ENCODE measurements around the gene NSG1.
"Not testable (repeated sequence)": the region's sequence is repeated elsewhere in the genome, so short reads cannot be mapped to it uniquely, and the experiment has no call there.

Gene NSG1

GRCh38 chr4:4386736-4387392 is at the start of gene NSG1:
Gene NSG1, plus strand, starts transcription at chr4:4387102. Its CDS starts 528 bp downstream, at chr4:4387630.
- DNase-seq, result no peak

GRCh38 chr4:4338210-4339001 is 48.5 kb upstream of the NSG1 start:
- DNase-seq, result no peak

GRCh38 chr4:4339504-4340085 is 47.3 kb upstream of the NSG1 start:
- DNase-seq, result no peak

GRCh38 chr4:4341861-4342650 is 44.8 kb upstream of the NSG1 start:
- DNase-seq, result no peak

- no peak for DNase-seq
Measured at GRCh38 chr4:4343038-4343437, 43.9 kb upstream of the NSG1 start.

GRCh38 chr4:4344915-4345527 is 41.9 kb upstream of the NSG1 start:
- DNase-seq, result no peak

- no peak for DNase-seq
Measured at GRCh38 chr4:4347585-4347984, 39.3 kb upstream of the NSG1 start.

- not testable (repeated sequence) for DNase-seq
Measured at GRCh38 chr4:4348585-4348984, 38.3 kb upstream of the NSG1 start.

- DNase-seq, result no peak
Measured at GRCh38 chr4:4349867-4350266, 37.0 kb upstream of the NSG1 start.

GRCh38 chr4:4350909-4351308 is 36.0 kb upstream of the NSG1 start:
- DNase-seq, result no peak

GRCh38 chr4:4355302-4355701 is 31.6 kb upstream of the NSG1 start:
- DNase-seq, result no peak

- no peak for DNase-seq
Measured at GRCh38 chr4:4356106-4357041, 30.5 kb upstream of the NSG1 start.

GRCh38 chr4:4358093-4358854 is 28.6 kb upstream of the NSG1 start:
- DNase-seq, result no peak

- no peak for DNase-seq
Measured at GRCh38 chr4:4361883-4362282, 25.0 kb upstream of the NSG1 start.

GRCh38 chr4:4362991-4363697 is 23.8 kb upstream of the NSG1 start:
- DNase-seq, result no peak

GRCh38 chr4:4364061-4364460 is 22.8 kb upstream of the NSG1 start:
- DNase-seq, result no peak

- no peak for DNase-seq
Measured at GRCh38 chr4:4364486-4365208, 22.3 kb upstream of the NSG1 start.

GRCh38 chr4:4368809-4369580 is 17.9 kb upstream of the NSG1 start:
- no peak for DNase-seq

All from GDM1 (cell line).